Activated CD4-positive, alpha-beta T cell treated with anti-CD3 and anti-CD28 coated beads, Interleukin-2, amount 10 ng/mL, durations not matched to agents 7 days and 5 days (primary cell): ENCODE measurements around the gene SMS. TPM values are rescaled to one million over a fixed set of nuclear protein-coding genes. Genes with fewer than 3 reads are reported as not detected.

Experiments used
- CTCF ChIA-PET: fragments of 350-600 bp; sonication (Branson Sonifier 250); formaldehyde crosslinking; loops from one replicate; lab custom pipeline; 2021; ENCODE audit warnings: antibody characterized with exemption; lab: Charles Lee
- POLR2A ChIA-PET: fragments of 350-600 bp; sonication (Branson Sonifier 250); formaldehyde crosslinking; loops from one replicate; lab custom pipeline; 2021; ENCODE audit warnings: antibody characterized with exemption; lab: Charles Lee
- DNase-seq: peaks from one replicate; pipeline ENCODE4 v3.0.0-alpha.2; 2020
- H3K27ac Mint-ChIP-seq: one replicate; pipeline ENCODE4 v1.8.0; 2021; ENCODE audit warnings: mild to moderate bottlenecking, moderate library complexity, mixed read lengths
- H3K27me3 Mint-ChIP-seq: one replicate; pipeline ENCODE4 v1.8.0; 2021; ENCODE audit warnings: mixed read lengths
- H3K36me3 Mint-ChIP-seq: one replicate; pipeline ENCODE4 v1.8.0; 2021; ENCODE audit warnings: low read depth, mixed read lengths
- H3K4me1 Mint-ChIP-seq: one replicate; pipeline ENCODE4 v1.8.0; 2021; ENCODE audit warnings: mixed read lengths
- H3K4me3 Mint-ChIP-seq: one replicate; pipeline ENCODE4 v1.8.0; 2021; ENCODE audit warnings: mild to moderate bottlenecking, moderate library complexity, mixed read lengths
- H3K9me3 Mint-ChIP-seq: one replicate; pipeline ENCODE4 v1.8.0; 2021; ENCODE audit warnings: mixed read lengths
- total RNA-seq, 2 experiments: library from RNA; stranded (reverse); gene quantifications; one replicate each; pipeline ENCODE4 v1.2.3, GENCODE V29; 2021

SMS gene
- total RNA-seq, 2 experiments from 2014 or later, result 55.4 to 60.8 TPM

GRCh38 chrX:21972721-21973120 lies 32.2 kb downstream of the SMS start:
- Mint-ChIP-seq H3K4me1 (peaks cover 41% of the 10 kb centered on the region), H3K36me3 (peaks cover 25% of the 10 kb centered on the region), H3K9me3 (no peaks in the 10 kb centered on the region), H3K27me3 (no peaks in the 10 kb centered on the region), H3K27ac (peak overlapping the region; percentile 94), H3K4me3 (peak overlapping the region; percentile 34)
- CTCF ChIA-PET, result interaction anchor here (0.6 to 6.8 kb wide), 8 partner anchors 7 to 44 kb away, joined by 3 to 39 read pairs (median 4); no protein-coding TSS in a partner anchor
- POLR2A ChIA-PET, result no interaction called here
- DNase-seq, result peak; percentile 51

GRCh38 chrX:21973321-21974010 lies 33.0 kb downstream of the SMS start:
- Mint-ChIP-seq H3K9me3 (no peaks in the 10 kb centered on the region), H3K27me3 (no peaks in the 10 kb centered on the region), H3K36me3 (peaks cover 29% of the 10 kb centered on the region), H3K27ac (peak overlapping the region; percentile 94), H3K4me3 (no peak overlapping the region), H3K4me1 (peaks cover 41% of the 10 kb centered on the region)
- ChIA-PET POLR2A (no interaction called here), CTCF (interaction anchor here (1.1 to 6.8 kb wide), 5 partner anchors 8 to 45 kb away, joined by 3 to 39 read pairs (median 3); no protein-coding TSS in a partner anchor)
- DNase-seq, result no peak

- Mint-ChIP-seq H3K36me3 (peaks cover 29% of the 10 kb centered on the region), H3K4me3 (peak overlapping the region; percentile 48), H3K4me1 (peaks cover 41% of the 10 kb centered on the region), H3K27me3 (no peaks in the 10 kb centered on the region), H3K27ac (peak overlapping the region; percentile 94), H3K9me3 (no peaks in the 10 kb centered on the region)
- peak; percentile 8 for DNase-seq
- ChIA-PET POLR2A (no interaction called here), CTCF (interaction anchor here (1.1 to 6.8 kb wide), 3 partner anchors 11 to 45 kb away, joined by 3 to 39 read pairs (median 5); no protein-coding TSS in a partner anchor)
Observed at GRCh38 chrX:21974011-21974385, 33.5 kb downstream of the SMS start.

GRCh38 chrX:21975242-21975641 lies 34.7 kb downstream of the SMS start:
- POLR2A ChIA-PET, result no interaction called here
- Mint-ChIP-seq H3K27ac (peak overlapping the region; percentile 41), H3K27me3 (no peaks in the 10 kb centered on the region), H3K4me3 (no peak overlapping the region), H3K36me3 (peaks cover 31% of the 10 kb centered on the region), H3K9me3 (no peaks in the 10 kb centered on the region), H3K4me1 (peaks cover 41% of the 10 kb centered on the region)
- DNase-seq, result no peak
- CTCF ChIA-PET, result interaction anchor here (1.0 to 6.8 kb wide), 2 partner anchors 10 to 12 kb away, joined by 4 to 39 read pairs; no protein-coding TSS in a partner anchor

- H3K4me1 Mint-ChIP-seq, result peaks cover 41% of the 10 kb centered on the region
- H3K4me3 Mint-ChIP-seq, result no peak overlapping the region
- CTCF ChIA-PET, result interaction anchor here (1.0 to 6.8 kb wide), 2 partner anchors 9 to 12 kb away, joined by 4 to 39 read pairs; no protein-coding TSS in a partner anchor
- no peak overlapping the region for H3K27ac Mint-ChIP-seq
- no peaks in the 10 kb centered on the region for H3K9me3 Mint-ChIP-seq
- H3K27me3 Mint-ChIP-seq, result no peaks in the 10 kb centered on the region
- H3K36me3 Mint-ChIP-seq, result peaks cover 30% of the 10 kb centered on the region
- DNase-seq, result no peak
- POLR2A ChIA-PET, result no interaction called here
Observed at GRCh38 chrX:21975812-21976211, 35.3 kb downstream of the SMS start.

GRCh38 chrX:21978346-21978745 lies 37.8 kb downstream of the SMS start:
- no peak for DNase-seq
- no peak overlapping the region for H3K27ac Mint-ChIP-seq
- ChIA-PET POLR2A (no interaction called here), CTCF (no interaction called here)
- H3K27me3 Mint-ChIP-seq, result no peaks in the 10 kb centered on the region
- peaks cover 26% of the 10 kb centered on the region for H3K36me3 Mint-ChIP-seq
- H3K4me3 Mint-ChIP-seq, result no peak overlapping the region
- no peaks in the 10 kb centered on the region for H3K9me3 Mint-ChIP-seq
- peaks cover 22% of the 10 kb centered on the region for H3K4me1 Mint-ChIP-seq

GRCh38 chrX:21982311-21982710 lies 41.8 kb downstream of the SMS start:
- Mint-ChIP-seq H3K27ac (no peak overlapping the region), H3K36me3 (peaks cover 16% of the 10 kb centered on the region)
- CTCF ChIA-PET, result no interaction called here

GRCh38 chrX:21985332-21985777 lies 44.8 kb downstream of the SMS start:
- H3K36me3 Mint-ChIP-seq, result peaks cover 11% of the 10 kb centered on the region
- peak; percentile 66 for DNase-seq
- H3K27ac Mint-ChIP-seq, result no peak overlapping the region
- H3K27me3 Mint-ChIP-seq, result no peaks in the 10 kb centered on the region
- peaks cover 2% of the 10 kb centered on the region for H3K4me1 Mint-ChIP-seq
- ChIA-PET POLR2A (no interaction called here), CTCF (interaction anchor here (0.6 to 2.4 kb wide), 18 partner anchors 11 to 1917 kb away, joined by 3 to 39 read pairs (median 4); no protein-coding TSS in a partner anchor)
- H3K4me3 Mint-ChIP-seq, result no peak overlapping the region
- no peaks in the 10 kb centered on the region for H3K9me3 Mint-ChIP-seq

More at GRCh38 chrX:21982311-21982710, 41.8 kb downstream of the SMS start:
- POLR2A ChIA-PET, result no interaction called here
- DNase-seq, result no peak
- Mint-ChIP-seq H3K9me3 (no peaks in the 10 kb centered on the region), H3K4me3 (no peak overlapping the region), H3K4me1 (no peaks in the 10 kb centered on the region), H3K27me3 (no peaks in the 10 kb centered on the region)

- no peak for DNase-seq
- Mint-ChIP-seq H3K4me3 (no peak overlapping the region), H3K27me3 (no peaks in the 10 kb centered on the region), H3K36me3 (peaks cover 11% of the 10 kb centered on the region), H3K9me3 (no peaks in the 10 kb centered on the region), H3K4me1 (peaks cover 6% of the 10 kb centered on the region), H3K27ac (no peak overlapping the region)
- ChIA-PET POLR2A (no interaction called here), CTCF (interaction anchor here (1.5 kb wide), 1 partner anchor 11 kb away, joined by 4 read pairs; no protein-coding TSS in a partner anchor)
Observed at GRCh38 chrX:21986596-21986995, 46.1 kb downstream of the SMS start.

- Mint-ChIP-seq H3K36me3 (peaks cover 16% of the 10 kb centered on the region), H3K4me3 (no peak overlapping the region)
Observed at GRCh38 chrX:21989384-21989783, 48.9 kb downstream of the SMS start.

GRCh38 chrX:21990832-21991231 lies 50.3 kb downstream of the SMS start:
- Mint-ChIP-seq H3K27me3 (no peaks in the 10 kb centered on the region), H3K4me1 (peaks cover 11% of the 10 kb centered on the region), H3K27ac (no peak overlapping the region), H3K4me3 (no peak overlapping the region), H3K36me3 (peaks cover 22% of the 10 kb centered on the region), H3K9me3 (no peaks in the 10 kb centered on the region)
- ChIA-PET CTCF (interaction anchor here (0.7 to 0.8 kb wide), 2 partner anchors 28 to 48 kb away, joined by 4 read pairs; no protein-coding TSS in a partner anchor), POLR2A (no interaction called here)
- DNase-seq, result no peak

More at GRCh38 chrX:21989384-21989783, 48.9 kb downstream of the SMS start:
- Mint-ChIP-seq H3K4me1 (peaks cover 6% of the 10 kb centered on the region), H3K27ac (peak overlapping the region; percentile 5), H3K27me3 (no peaks in the 10 kb centered on the region), H3K9me3 (no peaks in the 10 kb centered on the region)
- ChIA-PET CTCF (interaction anchor here (1.4 kb wide), 1 partner anchor 17 kb away, joined by 3 read pairs; no protein-coding TSS in a partner anchor), POLR2A (no interaction called here)
- no peak for DNase-seq

GRCh38 chrX:21991504-21991903 lies 51.0 kb downstream of the SMS start:
- CTCF ChIA-PET, result interaction anchor here (0.8 kb wide), 1 partner anchor 49 kb away, joined by 4 read pairs; no protein-coding TSS in a partner anchor
- H3K36me3 Mint-ChIP-seq, result peaks cover 22% of the 10 kb centered on the region
- H3K27me3 Mint-ChIP-seq, result no peaks in the 10 kb centered on the region
- POLR2A ChIA-PET, result no interaction called here
- H3K27ac Mint-ChIP-seq, result no peak overlapping the region
- no peak for DNase-seq
- no peaks in the 10 kb centered on the region for H3K9me3 Mint-ChIP-seq
- H3K4me3 Mint-ChIP-seq, result no peak overlapping the region
- H3K4me1 Mint-ChIP-seq, result peaks cover 15% of the 10 kb centered on the region

- Mint-ChIP-seq H3K4me1 (peaks cover 21% of the 10 kb centered on the region), H3K27me3 (no peaks in the 10 kb centered on the region), H3K36me3 (peaks cover 21% of the 10 kb centered on the region), H3K9me3 (no peaks in the 10 kb centered on the region), H3K27ac (no peak overlapping the region), H3K4me3 (no peak overlapping the region)
- POLR2A ChIA-PET, result no interaction called here
- DNase-seq, result no peak
- CTCF ChIA-PET, result no interaction called here
Observed at GRCh38 chrX:21993265-21993664, 52.8 kb downstream of the SMS start.
